ENCODE data around the gene TMTC1.

DNA sequence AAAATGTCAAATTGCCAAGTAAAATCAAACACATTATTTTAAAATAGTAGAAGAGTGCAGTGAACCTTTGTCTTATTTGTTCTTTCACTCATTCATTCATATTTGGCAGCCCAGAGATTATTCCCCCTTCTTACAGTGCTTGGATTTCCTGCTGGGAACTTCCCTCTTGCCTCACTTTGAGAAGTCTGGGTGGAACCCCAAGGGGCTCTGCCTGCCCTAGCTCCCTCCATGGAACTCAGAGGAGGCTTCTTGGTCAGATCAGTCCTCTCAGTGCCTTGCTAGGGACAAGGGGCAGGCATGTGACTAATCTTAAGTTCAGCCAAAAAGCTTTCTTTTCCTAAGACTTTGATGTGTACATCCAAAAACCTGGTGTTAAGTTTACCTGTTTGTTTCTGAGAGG is 201.6 kb downstream of the TMTC1 start:
- TF ChIP-seq POLR2A (IDR thresholded peaks at IDR 0.05) = no peak
- TF ChIP-seq, protein P1, sequence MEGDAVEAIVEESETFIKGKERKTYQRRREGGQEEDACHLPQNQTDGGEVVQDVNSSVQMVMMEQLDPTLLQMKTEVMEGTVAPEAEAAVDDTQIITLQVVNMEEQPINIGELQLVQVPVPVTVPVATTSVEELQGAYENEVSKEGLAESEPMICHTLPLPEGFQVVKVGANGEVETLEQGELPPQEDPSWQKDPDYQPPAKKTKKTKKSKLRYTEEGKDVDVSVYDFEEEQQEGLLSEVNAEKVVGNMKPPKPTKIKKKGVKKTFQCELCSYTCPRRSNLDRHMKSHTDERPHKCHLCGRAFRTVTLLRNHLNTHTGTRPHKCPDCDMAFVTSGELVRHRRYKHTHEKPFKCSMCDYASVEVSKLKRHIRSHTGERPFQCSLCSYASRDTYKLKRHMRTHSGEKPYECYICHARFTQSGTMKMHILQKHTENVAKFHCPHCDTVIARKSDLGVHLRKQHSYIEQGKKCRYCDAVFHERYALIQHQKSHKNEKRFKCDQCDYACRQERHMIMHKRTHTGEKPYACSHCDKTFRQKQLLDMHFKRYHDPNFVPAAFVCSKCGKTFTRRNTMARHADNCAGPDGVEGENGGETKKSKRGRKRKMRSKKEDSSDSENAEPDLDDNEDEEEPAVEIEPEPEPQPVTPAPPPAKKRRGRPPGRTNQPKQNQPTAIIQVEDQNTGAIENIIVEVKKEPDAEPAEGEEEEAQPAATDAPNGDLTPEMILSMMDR (IDR thresholded peaks at IDR 0.05) = no peak
